GM18951 (cell line): ENCODE results near the gene CLINT1.

Experiments
- POLR2A ChIP-seq: IDR thresholded peaks from 4 replicates; pipeline ENCODE4 v1.6.1; 2011; ENCODE audit warnings: mild to moderate bottlenecking; ENCODE audit not compliant: insufficient read length, insufficient read depth; ENCODE audit errors: extremely low read depth
- in situ Hi-C: fragments of 300-500 bp; cut with MboI; formaldehyde crosslinking; loops from one replicate; pipeline ENCODE4 v1.12.0; 2022; ENCODE audit warnings: low sequenced_read_pairs, mixed read lengths, inconsistent platforms; ENCODE audit not compliant: unreplicated experiment

CLINT1 gene

DNA sequence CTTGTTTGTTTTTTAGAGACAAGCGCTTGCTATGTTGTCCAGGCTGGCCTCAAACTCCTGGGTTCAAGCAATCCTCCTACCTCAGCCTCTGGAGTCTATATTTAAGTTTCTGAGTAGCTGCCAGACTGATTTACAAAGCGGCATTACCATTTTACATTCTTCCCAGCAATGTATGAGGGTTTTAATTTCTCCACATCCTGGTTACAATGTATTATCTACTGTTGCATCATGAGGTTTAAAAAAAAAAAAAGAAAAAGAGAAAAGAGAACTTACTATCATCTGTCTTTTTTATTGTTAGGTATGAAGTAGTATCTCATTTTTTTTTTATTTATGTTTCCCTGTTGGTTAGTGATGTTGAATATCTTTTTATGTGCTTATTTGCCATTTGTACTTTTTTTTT is 18.9 kb upstream of the CLINT1 start:
- no peak for TF ChIP-seq POLR2A
- in situ Hi-C loops: no loop called here

DNA sequence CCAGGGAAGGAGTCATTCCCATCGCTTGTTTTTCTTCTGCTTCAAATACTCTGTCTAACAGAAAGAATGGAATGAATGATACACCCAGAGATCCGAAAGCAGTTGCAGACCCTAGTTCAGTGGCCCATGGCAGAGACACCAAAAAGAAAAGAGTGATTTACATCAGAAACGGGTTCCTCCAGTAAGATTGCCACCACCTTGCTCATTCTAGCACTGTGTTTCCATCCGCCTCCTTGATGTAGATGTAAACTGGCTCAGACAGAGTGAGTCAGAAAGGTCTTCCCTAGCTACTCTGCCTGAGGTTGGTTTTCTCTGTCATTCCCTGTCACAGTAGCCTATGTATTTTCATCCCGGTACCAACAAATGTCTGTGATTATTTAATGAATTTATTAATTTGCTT is 15.9 kb upstream of the CLINT1 start:
- in situ Hi-C loops: no loop called here
- no peak for TF ChIP-seq POLR2A

- in situ Hi-C loops: no loop called here
- TF ChIP-seq POLR2A: no peak
These were observed 12.2 kb upstream of the CLINT1 start for GRCh38 chr5:157870837-157871834.

DNA sequence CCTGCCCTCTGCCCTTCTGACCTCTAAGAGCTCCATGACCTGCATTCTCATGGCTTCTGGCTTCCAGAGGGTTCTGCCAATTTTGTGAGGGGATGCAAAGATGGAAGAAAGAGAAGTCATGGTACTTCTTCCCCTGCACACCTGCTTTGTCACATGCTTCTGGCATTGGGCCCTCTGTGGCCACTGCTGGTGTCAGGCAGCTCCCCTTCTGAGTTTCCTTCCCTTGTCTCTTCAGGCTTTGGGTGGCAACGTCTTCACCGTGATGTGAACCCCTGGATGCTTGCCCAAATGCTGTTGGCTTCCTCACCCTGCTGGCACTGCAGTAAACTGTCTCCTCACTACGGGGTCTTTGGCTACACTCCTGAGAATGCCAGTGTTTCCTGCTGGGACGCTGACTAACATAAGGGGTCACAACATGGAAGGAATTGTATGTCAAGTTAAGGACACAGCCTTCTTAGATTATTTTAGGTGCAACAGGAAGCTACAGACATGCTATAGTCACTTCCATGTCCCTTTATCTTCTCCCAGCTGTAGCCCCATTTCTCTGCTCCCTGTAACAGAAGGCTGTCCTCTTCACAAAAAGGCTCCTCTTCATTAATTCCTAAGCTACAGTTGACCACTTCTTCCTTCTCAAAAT is 8.9 kb upstream of the CLINT1 start:
- in situ Hi-C loops: no loop called here
- no peak for TF ChIP-seq POLR2A

GRCh38 chr5:157866536-157866935 is 7.6 kb upstream of the CLINT1 start:
- in situ Hi-C loops: no loop called here
- no peak for TF ChIP-seq POLR2A

DNA sequence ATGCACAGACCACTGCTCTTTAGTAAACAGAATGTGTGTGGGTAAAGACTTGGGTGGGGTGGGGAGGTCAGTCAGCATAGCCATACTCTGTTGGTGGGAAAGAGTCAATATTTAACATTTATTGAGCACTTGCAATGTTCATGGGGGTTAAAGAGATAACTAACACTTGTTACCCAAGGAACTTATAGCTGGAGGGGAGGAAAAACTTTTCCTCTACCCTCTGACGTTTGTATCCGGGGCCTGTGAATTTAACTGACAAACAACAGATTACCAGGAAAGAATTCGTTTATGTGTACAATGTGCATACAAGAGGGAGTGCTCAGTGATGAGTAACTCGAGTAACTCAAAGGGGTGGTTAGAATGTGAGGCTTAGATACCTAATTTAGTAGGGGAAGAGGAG is 6.8 kb upstream of the CLINT1 start:
- TF ChIP-seq POLR2A: no peak
- in situ Hi-C loops: no loop called here

DNA sequence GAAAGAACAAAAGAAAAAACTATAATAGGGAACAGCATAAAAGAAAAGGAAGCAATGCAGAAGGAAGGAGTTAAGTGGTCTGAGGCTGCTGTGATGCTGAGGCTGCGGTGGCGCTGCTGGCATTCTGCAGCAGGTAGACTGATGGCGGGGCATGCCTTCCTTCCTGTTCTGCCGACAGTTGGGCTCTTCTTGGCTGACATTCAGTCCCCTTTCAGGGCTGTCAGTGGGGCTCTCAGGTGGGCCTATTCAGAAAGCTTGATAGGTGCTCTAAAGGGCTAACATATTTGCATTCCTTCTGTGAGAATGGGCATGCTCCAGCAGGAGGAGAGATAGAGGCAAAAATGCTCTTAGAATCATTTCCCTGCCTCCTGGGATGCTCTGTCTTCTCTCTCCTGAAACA is 5.1 kb upstream of the CLINT1 start:
- in situ Hi-C loops: no loop called here
- TF ChIP-seq POLR2A: no peak

- TF ChIP-seq POLR2A: no peak
- in situ Hi-C loops: no loop called here
These were observed 3.4 kb upstream of the CLINT1 start for GRCh38 chr5:157862183-157862851.

- TF ChIP-seq POLR2A: no peak
- in situ Hi-C loops: no loop called here
These were observed 2.2 kb upstream of the CLINT1 start for GRCh38 chr5:157860898-157861890.

- TF ChIP-seq POLR2A: no peak
- in situ Hi-C loops: no loop called here
These were observed 256 bp upstream of the CLINT1 start for GRCh38 chr5:157859227-157859575.

- in situ Hi-C loops: no loop called here
- TF ChIP-seq POLR2A: no peak
These were observed 974 bp downstream of the CLINT1 start for GRCh38 chr5:157857816-157858526.
